AG10803 (cell line): Measurements from ENCODE around the gene LMAN1.

Experiments used
- DNase-seq: peaks from one replicate; pipeline ENCODE4 v3.0.0; 2010; ENCODE audit warnings: low read depth
- H3K4me3 ChIP-seq: 2 replicates; pipeline ENCODE4 v1.5.1; 2011; ENCODE audit warnings: mild to moderate bottlenecking, low read length, control low read depth
- TF ChIP-seq, protein P1 (sequence below): conservative IDR thresholded peaks from 2 replicates; pipeline ENCODE4 v1.5.1; 2011; ENCODE audit warnings: mild to moderate bottlenecking, low read length, control low read depth, inconsistent platforms

LMAN1 gene

GRCh38 chr18:59380706-59381105, 21.6 kb upstream of the LMAN1 start:
- TF ChIP-seq, protein P1, sequence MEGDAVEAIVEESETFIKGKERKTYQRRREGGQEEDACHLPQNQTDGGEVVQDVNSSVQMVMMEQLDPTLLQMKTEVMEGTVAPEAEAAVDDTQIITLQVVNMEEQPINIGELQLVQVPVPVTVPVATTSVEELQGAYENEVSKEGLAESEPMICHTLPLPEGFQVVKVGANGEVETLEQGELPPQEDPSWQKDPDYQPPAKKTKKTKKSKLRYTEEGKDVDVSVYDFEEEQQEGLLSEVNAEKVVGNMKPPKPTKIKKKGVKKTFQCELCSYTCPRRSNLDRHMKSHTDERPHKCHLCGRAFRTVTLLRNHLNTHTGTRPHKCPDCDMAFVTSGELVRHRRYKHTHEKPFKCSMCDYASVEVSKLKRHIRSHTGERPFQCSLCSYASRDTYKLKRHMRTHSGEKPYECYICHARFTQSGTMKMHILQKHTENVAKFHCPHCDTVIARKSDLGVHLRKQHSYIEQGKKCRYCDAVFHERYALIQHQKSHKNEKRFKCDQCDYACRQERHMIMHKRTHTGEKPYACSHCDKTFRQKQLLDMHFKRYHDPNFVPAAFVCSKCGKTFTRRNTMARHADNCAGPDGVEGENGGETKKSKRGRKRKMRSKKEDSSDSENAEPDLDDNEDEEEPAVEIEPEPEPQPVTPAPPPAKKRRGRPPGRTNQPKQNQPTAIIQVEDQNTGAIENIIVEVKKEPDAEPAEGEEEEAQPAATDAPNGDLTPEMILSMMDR = no peak
- DNase-seq = no peak
- no peak overlapping the region for H3K4me3 ChIP-seq

GRCh38 chr18:59379772-59380522, 20.9 kb upstream of the LMAN1 start:
- TF ChIP-seq, protein P1 = no peak
- peak; percentile 70 for DNase-seq

DNA sequence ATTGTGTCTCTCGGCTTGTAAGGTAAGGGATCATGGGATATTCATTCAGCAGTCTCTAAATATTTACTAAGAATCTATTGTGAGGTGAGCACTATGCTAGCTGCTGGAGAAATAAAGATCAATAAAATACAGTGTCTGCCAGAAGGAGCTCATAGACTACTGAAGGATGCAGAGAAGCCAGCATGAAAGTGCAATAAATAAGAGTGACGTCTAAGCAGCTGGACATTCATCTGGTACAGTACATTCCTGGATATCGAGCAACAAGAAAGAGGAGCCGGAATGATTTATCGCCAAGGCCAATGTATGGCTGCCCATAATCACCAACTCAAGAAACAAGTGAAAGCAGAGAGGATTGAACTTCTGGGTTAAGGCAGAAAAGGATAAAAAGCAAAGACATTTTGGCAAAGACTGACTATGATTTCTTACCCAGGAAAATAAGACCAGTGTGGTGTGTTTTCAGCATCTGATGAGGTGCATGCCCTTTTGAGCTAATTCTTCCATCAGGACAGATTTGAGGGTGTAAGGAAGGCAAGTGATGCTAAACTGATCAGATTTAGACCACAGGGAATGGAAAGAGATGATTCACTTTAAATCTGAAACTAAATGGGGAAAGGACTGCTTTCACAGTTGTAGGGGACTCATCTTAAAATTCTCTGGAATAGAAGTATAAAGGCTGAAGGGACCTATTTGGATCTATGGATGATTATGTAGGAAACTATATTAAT, 18.7 kb upstream of the LMAN1 start:
- H3K4me3 ChIP-seq = no peak overlapping the region
- no peak for DNase-seq
- TF ChIP-seq, protein P1 = no peak

More at GRCh38 chr18:59379772-59380522, 20.9 kb upstream of the LMAN1 start:
- H3K4me3 ChIP-seq = no peak overlapping the region

DNA sequence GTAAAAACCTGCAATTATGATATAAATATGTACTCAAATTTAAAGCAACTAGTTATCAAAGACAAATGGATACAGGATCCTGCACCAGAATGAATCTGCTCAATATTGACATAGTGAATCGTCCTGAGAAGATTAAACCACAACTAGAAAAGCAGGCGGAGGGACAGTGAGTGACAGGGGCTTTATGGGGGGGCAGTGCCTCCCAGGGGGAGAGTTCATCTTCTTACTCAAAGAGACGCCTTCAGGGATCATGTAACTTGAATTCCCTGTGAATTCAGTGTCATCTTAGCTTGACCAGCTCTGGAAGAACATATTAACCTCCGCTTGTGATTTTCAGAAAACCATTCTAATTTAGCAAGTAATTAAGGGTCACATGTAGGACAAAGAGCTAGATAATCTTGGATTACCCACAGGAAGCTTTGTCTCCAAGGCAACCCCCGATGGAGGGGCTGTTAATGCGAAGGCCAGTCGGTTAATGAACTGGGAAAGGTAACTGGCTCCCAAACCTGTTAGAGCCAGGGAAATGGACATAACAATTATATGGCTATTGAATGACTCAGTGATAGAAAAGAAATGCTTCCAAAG, 17.4 kb upstream of the LMAN1 start:
- no peak overlapping the region for H3K4me3 ChIP-seq
- DNase-seq = no peak
- TF ChIP-seq, protein P1 = no peak

DNA sequence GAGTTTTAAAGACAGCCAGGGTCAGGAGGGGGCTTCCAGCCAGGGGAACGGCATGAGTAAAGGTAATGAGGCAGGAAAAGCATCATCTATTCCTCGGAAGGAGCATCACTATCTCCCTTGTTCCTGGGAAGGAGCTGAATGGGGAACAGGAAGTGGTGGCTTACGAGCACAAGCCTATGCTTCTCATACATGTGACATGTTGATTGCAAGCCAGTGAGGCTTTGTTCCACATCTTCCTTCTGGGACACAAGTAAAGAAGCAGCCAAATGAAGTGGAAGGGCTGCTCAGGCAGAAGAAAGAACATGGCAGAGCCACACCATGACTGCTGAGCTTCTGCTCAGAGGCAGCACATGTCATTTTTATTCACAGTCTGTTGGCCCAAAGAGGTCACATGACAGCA, 15.1 kb upstream of the LMAN1 start:
- DNase-seq = no peak
- H3K4me3 ChIP-seq = no peak overlapping the region
- TF ChIP-seq, protein P1 = no peak

DNA sequence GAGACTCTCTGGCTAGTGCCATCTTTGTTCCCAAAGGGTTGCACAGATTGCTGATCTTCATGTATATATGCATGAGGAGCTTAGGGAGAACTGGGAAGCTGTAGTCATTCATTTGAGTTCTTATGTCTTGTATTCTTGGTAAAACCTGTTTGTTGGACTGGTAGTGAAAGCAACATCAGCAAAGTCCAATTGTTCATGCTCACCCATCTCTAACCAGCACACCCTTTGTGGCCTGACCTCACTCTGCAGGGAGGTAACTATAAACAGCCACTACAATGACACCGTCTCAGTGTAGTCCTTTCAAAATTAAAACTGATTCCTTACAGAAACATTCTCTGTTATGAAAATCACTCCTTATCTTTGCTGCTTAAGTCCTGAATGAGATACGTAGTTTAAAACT, 13.9 kb upstream of the LMAN1 start:
- TF ChIP-seq, protein P1 = no peak
- H3K4me3 ChIP-seq = no peak overlapping the region
- DNase-seq = no peak

DNA sequence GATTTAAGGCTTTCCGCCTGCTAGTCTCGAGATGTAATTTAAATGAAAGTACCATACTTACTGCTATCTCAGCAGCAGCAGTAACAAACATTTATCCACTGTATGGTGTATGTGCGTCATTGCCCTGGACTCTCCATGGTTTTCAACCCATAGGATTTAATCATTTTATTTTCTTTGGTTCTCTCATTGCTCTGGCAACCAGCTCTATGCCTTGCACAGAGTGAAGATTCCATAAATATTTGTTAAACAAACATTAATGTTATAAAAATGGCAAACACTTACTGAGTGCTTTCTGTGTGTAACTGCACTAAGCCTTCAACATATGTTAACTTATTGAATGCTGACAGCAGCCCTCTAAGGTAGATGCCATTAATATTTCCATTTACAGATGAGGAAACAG, 1.3 kb upstream of the LMAN1 start:
- no peak overlapping the region for H3K4me3 ChIP-seq
- TF ChIP-seq, protein P1 = no peak
- DNase-seq = no peak
